PC-3 (cell line): ENCODE data around the gene IFITM5.

Experiments used
- EZH2 ChIP-seq: fragments of 300-600 bp; sonication (generic); IDR thresholded peaks from one replicate; pipeline ENCODE4 v1.6.1; 2017; ENCODE audit warnings: antibody characterized with exemption, mild to moderate bottlenecking, low read length; ENCODE audit not compliant: unreplicated experiment
- TF ChIP-seq, protein P1 (sequence below): fragments of 300-600 bp; sonication (generic); conservative IDR thresholded peaks from 2 replicates; pipeline ENCODE4 v1.5.1; 2017; ENCODE audit warnings: antibody characterized with exemption, low read depth, mild to moderate bottlenecking, low read length

GRCh38 chr11:288478-289397 lies 10.6 kb downstream of the IFITM5 start, which contains the start of gene PGGHG:
- TF ChIP-seq, protein P1, sequence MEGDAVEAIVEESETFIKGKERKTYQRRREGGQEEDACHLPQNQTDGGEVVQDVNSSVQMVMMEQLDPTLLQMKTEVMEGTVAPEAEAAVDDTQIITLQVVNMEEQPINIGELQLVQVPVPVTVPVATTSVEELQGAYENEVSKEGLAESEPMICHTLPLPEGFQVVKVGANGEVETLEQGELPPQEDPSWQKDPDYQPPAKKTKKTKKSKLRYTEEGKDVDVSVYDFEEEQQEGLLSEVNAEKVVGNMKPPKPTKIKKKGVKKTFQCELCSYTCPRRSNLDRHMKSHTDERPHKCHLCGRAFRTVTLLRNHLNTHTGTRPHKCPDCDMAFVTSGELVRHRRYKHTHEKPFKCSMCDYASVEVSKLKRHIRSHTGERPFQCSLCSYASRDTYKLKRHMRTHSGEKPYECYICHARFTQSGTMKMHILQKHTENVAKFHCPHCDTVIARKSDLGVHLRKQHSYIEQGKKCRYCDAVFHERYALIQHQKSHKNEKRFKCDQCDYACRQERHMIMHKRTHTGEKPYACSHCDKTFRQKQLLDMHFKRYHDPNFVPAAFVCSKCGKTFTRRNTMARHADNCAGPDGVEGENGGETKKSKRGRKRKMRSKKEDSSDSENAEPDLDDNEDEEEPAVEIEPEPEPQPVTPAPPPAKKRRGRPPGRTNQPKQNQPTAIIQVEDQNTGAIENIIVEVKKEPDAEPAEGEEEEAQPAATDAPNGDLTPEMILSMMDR: no peak
- no peak for TF ChIP-seq EZH2
